Testis (tissue), 3 donors: Measurements from ENCODE around the gene GPR158. TPM values are rescaled to one million over a fixed set of nuclear protein-coding genes. Genes with fewer than 3 reads are reported as not detected.

ENCODE experiments used
- DNase-seq: peaks from one replicate; pipeline ENCODE4 v3.0.0-alpha.2; 2019
- H3K27ac ChIP-seq, 2 donors: fragments of 200-600 bp; sonication (generic); one replicate each; pipeline ENCODE4 v1.5.1; 2019
- H3K27me3 ChIP-seq: fragments of 200-600 bp; sonication (generic); one replicate; pipeline ENCODE4 v1.5.1; 2019
- H3K36me3 ChIP-seq: fragments of 200-600 bp; sonication (generic); one replicate; pipeline ENCODE4 v1.5.1; 2017; ENCODE audit warnings: low read depth; ENCODE audit errors: missing control alignments
- H3K4me1 ChIP-seq: fragments of 200-600 bp; sonication (generic); one replicate; pipeline ENCODE4 v1.5.1; 2019
- H3K4me3 ChIP-seq, 2 donors: fragments of 200-600 bp; sonication (generic); one replicate each; pipeline ENCODE4 v1.5.1; 2017 to 2019
- H3K9me3 ChIP-seq: fragments of 200-600 bp; sonication (generic); one replicate; pipeline ENCODE4 v1.5.1; 2017
- POLR2A ChIP-seq: fragments of 450-650 bp; IDR thresholded peaks from one replicate; pipeline ENCODE4 v1.6.1; 2017; ENCODE audit warnings: antibody characterized with exemption, mild to moderate bottlenecking, moderate library complexity
- WGBS, 2 donors: methylation state at CpG; one replicate each; pipeline ENCODE4 v1.1.5; 2018; 5-methylcytosine and 5-hydroxymethylcytosine counted together
- intact Hi-C: fragments of 100-400 bp; cut with DNase I; formaldehyde crosslinking; loops from one replicate; pipeline ENCODE4 v1.15.1; 2023; ENCODE audit warnings: low total_unique reads
- polyA plus RNA-seq: library from polyadenylated mRNA; stranded (reverse); fragments of 350-450 nt; fragmentation: Illumina TruSeq; extraction: RNeasy Lipid Tissue Mini Kit (QIAGEN cat#74804); gene quantifications from one replicate; pipeline ENCODE4 v1.2.3, GENCODE V29; 2014; ENCODE audit warnings: low read depth, low replicate concordance; ENCODE audit not compliant: insufficient read depth
- total RNA-seq, 2 donors: library from RNA; depleted of rRNA; stranded (reverse); fragments of >200 nt; gene quantifications; one replicate each; pipeline ENCODE4 v1.2.3, GENCODE V29; 2016
- TF ChIP-seq, protein P1 (sequence below), 3 experiments: fragments of 450-650 bp in 2 of 3; fragments of 200-600 bp in 1 of 3; sonication (generic) in 1 of 3; IDR thresholded peaks; one replicate each; pipeline ENCODE4 v1.5.1; 2016 to 2019; ENCODE audit warnings: antibody characterized with exemption in 3 of 3, mild to moderate bottlenecking in 2 of 3, moderate library complexity in 1 of 3

GPR158 gene
- total and polyA plus RNA-seq, 3 donors from 2014 or later: 1.9 to 2.5 (median 2.0) TPM

GRCh38 chr10:25487266-25487665, 312.5 kb downstream of the GPR158 start:
- Histone ChIP-seq H3K27me3 (no peaks in the 10 kb centered on the region), H3K4me3 (no peak overlapping the region), H3K4me1 (no peaks in the 10 kb centered on the region), H3K9me3 (no peaks in the 10 kb centered on the region), H3K27ac (no peak overlapping the region), H3K36me3 (no peaks in the 10 kb centered on the region)
- WGBS, 2 donors: 81 to 85% methylated on average over 5 of the region's 5 CpGs
- no peak for DNase-seq
- intact Hi-C loops: no loop called here
- TF ChIP-seq POLR2A: no peak
- TF ChIP-seq, protein P1, sequence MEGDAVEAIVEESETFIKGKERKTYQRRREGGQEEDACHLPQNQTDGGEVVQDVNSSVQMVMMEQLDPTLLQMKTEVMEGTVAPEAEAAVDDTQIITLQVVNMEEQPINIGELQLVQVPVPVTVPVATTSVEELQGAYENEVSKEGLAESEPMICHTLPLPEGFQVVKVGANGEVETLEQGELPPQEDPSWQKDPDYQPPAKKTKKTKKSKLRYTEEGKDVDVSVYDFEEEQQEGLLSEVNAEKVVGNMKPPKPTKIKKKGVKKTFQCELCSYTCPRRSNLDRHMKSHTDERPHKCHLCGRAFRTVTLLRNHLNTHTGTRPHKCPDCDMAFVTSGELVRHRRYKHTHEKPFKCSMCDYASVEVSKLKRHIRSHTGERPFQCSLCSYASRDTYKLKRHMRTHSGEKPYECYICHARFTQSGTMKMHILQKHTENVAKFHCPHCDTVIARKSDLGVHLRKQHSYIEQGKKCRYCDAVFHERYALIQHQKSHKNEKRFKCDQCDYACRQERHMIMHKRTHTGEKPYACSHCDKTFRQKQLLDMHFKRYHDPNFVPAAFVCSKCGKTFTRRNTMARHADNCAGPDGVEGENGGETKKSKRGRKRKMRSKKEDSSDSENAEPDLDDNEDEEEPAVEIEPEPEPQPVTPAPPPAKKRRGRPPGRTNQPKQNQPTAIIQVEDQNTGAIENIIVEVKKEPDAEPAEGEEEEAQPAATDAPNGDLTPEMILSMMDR (IDR thresholded peaks at IDR 0.05): no peak

GRCh38 chr10:25492040-25492439, 317.2 kb downstream of the GPR158 start:
- H3K27ac ChIP-seq: no peak overlapping the region
- H3K4me1 ChIP-seq: no peaks in the 10 kb centered on the region
- H3K27me3 ChIP-seq: no peaks in the 10 kb centered on the region
- 83 to 92% methylated on average over 1 of the region's 1 CpG for WGBS, 2 donors
- H3K4me3 ChIP-seq: no peak overlapping the region
- TF ChIP-seq, protein P1 (IDR thresholded peaks at IDR 0.05): no peak
- no peak for TF ChIP-seq POLR2A
- no peaks in the 10 kb centered on the region for H3K36me3 ChIP-seq
- intact Hi-C loops: no loop called here
- no peaks in the 10 kb centered on the region for H3K9me3 ChIP-seq
- no peak for DNase-seq

DNA sequence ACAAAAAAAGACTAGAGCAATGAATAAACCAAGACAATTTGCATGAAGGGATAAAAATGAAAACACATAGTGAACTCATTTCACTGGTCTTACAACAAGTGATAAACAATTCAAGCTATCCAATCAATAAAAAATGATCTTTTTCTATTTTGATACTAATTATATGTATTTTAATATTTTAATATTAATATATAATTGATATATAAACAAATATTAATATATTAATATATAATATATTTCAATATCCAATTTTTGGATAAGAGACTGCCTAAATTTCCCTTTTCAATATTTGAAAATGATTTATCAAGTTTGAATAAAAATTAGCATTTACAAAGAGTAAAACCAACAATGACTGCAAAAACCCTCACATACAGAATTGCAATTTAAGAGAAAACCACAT, 317.9 kb downstream of the GPR158 start:
- Histone ChIP-seq H3K36me3 (no peaks in the 10 kb centered on the region), H3K4me1 (no peaks in the 10 kb centered on the region), H3K9me3 (no peaks in the 10 kb centered on the region), H3K4me3 (no peak overlapping the region), H3K27me3 (no peaks in the 10 kb centered on the region), H3K27ac (no peak overlapping the region)
- no peak for DNase-seq
- intact Hi-C loops: no loop called here
- no peak for TF ChIP-seq POLR2A
- TF ChIP-seq, protein P1 (IDR thresholded peaks at IDR 0.05): no peak

DNA sequence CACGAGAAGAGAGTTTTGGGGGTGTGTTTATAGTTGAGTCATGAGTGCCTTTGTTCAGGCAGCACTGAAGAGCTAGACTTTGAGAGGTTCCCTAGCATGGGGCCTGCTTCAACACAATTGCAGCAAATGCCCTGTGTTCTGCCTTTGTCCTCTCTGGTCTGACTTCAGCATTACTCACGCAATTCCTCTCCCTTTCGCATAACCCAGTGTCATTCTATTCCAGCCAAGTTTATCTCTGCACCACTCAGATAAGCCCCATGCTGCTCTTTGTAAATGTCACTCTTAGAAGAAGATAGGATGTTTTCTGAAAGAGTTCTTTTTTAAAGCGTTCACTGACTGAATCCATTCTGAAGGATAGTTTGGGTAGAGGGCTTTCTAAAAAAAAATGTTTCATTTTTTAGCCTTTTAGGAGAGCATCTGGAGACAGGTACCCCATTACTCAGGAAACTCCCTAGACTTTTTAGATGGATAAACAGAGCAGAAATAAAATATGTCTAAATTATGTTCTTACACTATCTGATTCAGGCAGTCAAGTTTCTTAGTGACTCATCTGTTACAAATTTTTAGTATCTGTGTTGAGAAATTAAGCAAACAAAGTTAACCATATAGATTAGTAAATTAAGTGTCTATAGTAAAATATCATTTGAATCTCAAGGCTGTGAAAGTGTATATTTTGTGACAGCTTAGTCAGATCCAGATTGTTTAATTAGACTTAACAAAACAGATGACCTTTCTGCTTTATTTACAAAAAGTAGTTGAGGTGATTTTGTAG, 318.5 kb downstream of the GPR158 start:
- 32% methylated on average over 4 of the region's 4 CpGs for WGBS, 2 donors
- Histone ChIP-seq H3K36me3 (no peaks in the 10 kb centered on the region), H3K4me3 (no peak overlapping the region), H3K27me3 (no peaks in the 10 kb centered on the region), H3K27ac (no peak overlapping the region), H3K9me3 (no peaks in the 10 kb centered on the region), H3K4me1 (no peaks in the 10 kb centered on the region)
- TF ChIP-seq, protein P1 (IDR thresholded peaks at IDR 0.05): no peak
- TF ChIP-seq POLR2A: no peak
- peak; percentile 22 for DNase-seq
- intact Hi-C loops: no loop called here

GRCh38 chr10:25497246-25497645, 322.4 kb downstream of the GPR158 start:
- Histone ChIP-seq H3K4me3 (no peak overlapping the region), H3K27me3 (no peaks in the 10 kb centered on the region), H3K27ac (no peak overlapping the region), H3K9me3 (no peaks in the 10 kb centered on the region), H3K4me1 (no peaks in the 10 kb centered on the region), H3K36me3 (no peaks in the 10 kb centered on the region)
- no peak for TF ChIP-seq POLR2A
- TF ChIP-seq, protein P1 (IDR thresholded peaks at IDR 0.05): no peak
- intact Hi-C loops: no loop called here
- no peak for DNase-seq
- 85 to 89% methylated on average over 3 of the region's 3 CpGs for WGBS, 2 donors
